KMS-11 (cell line): ENCODE data around the gene IGFBP6.

ENCODE experiments used
- H2AFZ ChIP-seq: fragments of 200-600 bp; sonication (generic); 2 replicates; pipeline ENCODE4 v1.6.1; 2016; ENCODE audit warnings: antibody characterized with exemption, mixed run types, low read depth
- H3K27ac ChIP-seq: fragments of 200-600 bp; sonication (generic); 2 replicates; pipeline ENCODE4 v1.6.1; 2016; ENCODE audit warnings: mild to moderate bottlenecking, mixed run types
- H3K27me3 ChIP-seq: fragments of 200-600 bp; sonication (generic); 2 replicates; pipeline ENCODE4 v1.6.1; 2017; ENCODE audit warnings: mild to moderate bottlenecking, low read depth, mixed run types, moderate library complexity; ENCODE audit not compliant: insufficient read depth
- H3K36me3 ChIP-seq: fragments of 200-600 bp; sonication (generic); 2 replicates; pipeline ENCODE4 v1.6.1; 2017; ENCODE audit warnings: mild to moderate bottlenecking, mixed run types; ENCODE audit not compliant: insufficient read depth
- H3K4me1 ChIP-seq: fragments of 200-600 bp; sonication (generic); 2 replicates; pipeline ENCODE4 v1.6.1; 2016; ENCODE audit warnings: mild to moderate bottlenecking, low read depth, mixed run types; ENCODE audit not compliant: poor library complexity, severe bottlenecking
- H3K4me2 ChIP-seq: fragments of 200-600 bp; sonication (generic); 2 replicates; pipeline ENCODE4 v1.7.0; 2016; ENCODE audit warnings: mild to moderate bottlenecking, mixed run types
- H3K4me3 ChIP-seq: fragments of 200-600 bp; sonication (generic); IDR thresholded peaks from 2 replicates; pipeline ENCODE4 v1.6.1; 2017; ENCODE audit warnings: low read depth, low read length, mixed read lengths; ENCODE audit not compliant: insufficient read depth
- H3K79me2 ChIP-seq: fragments of 200-600 bp; sonication (generic); 2 replicates; pipeline ENCODE4 v1.6.1; 2016; ENCODE audit warnings: low read depth, mixed run types; ENCODE audit not compliant: insufficient read depth
- H3K9ac ChIP-seq: fragments of 200-600 bp; sonication (generic); 2 replicates; pipeline ENCODE4 v1.6.1; 2016; ENCODE audit warnings: mild to moderate bottlenecking, mixed run types
- H4K20me1 ChIP-seq: fragments of 200-600 bp; sonication (generic); 2 replicates; pipeline ENCODE4 v1.6.1; 2016; ENCODE audit warnings: mild to moderate bottlenecking, mixed run types; ENCODE audit not compliant: insufficient read depth
- CTCF ChIP-seq: fragments of 200-600 bp; sonication (generic); conservative IDR thresholded peaks from 2 replicates; pipeline ENCODE4 v1.6.1; 2017; ENCODE audit warnings: low read depth, mild to moderate bottlenecking, antibody characterized with exemption, low read length, moderate library complexity, mixed read lengths

Gene IGFBP6

GRCh38 chr12:53065975-53066931 is 31.2 kb upstream of the IGFBP6 start:
- no peak overlapping the region for H2AFZ ChIP-seq
- TF ChIP-seq CTCF: peak; percentile 91
- H3K9ac ChIP-seq: no peak overlapping the region
- no peak overlapping the region for H3K4me3 ChIP-seq
- H3K27me3 ChIP-seq: no peaks in the 10 kb centered on the region; the same call in 1 of the 2 replicates
- H3K4me2 ChIP-seq: no peak overlapping the region
- H3K27ac ChIP-seq: no peak overlapping the region
- no peaks in the 10 kb centered on the region for H3K36me3 ChIP-seq
- peaks cover 6% of the 10 kb centered on the region for H3K4me1 ChIP-seq
- H3K79me2 ChIP-seq: no peaks in the 10 kb centered on the region
- H4K20me1 ChIP-seq: no peaks in the 10 kb centered on the region

- H3K4me2 ChIP-seq: no peak overlapping the region
- H2AFZ ChIP-seq: no peak overlapping the region
These were observed 30.1 kb upstream of the IGFBP6 start for GRCh38 chr12:53067074-53067992.

GRCh38 chr12:53067993-53068770 is 29.3 kb upstream of the IGFBP6 start:
- H3K27ac ChIP-seq: no peak overlapping the region
- no peaks in the 10 kb centered on the region for H3K36me3 ChIP-seq
- H3K27me3 ChIP-seq: no peaks in the 10 kb centered on the region
- TF ChIP-seq CTCF: no peak
- H3K4me3 ChIP-seq: no peak overlapping the region
- H2AFZ ChIP-seq: no peak overlapping the region
- H3K9ac ChIP-seq: no peak overlapping the region
- H3K4me1 ChIP-seq: no peaks in the 10 kb centered on the region
- H4K20me1 ChIP-seq: no peaks in the 10 kb centered on the region
- H3K79me2 ChIP-seq: no peaks in the 10 kb centered on the region
- H3K4me2 ChIP-seq: no peak overlapping the region

More at GRCh38 chr12:53067074-53067992, 30.1 kb upstream of the IGFBP6 start:
- no peaks in the 10 kb centered on the region for H3K4me1 ChIP-seq
- H3K4me3 ChIP-seq: no peak overlapping the region
- TF ChIP-seq CTCF: no peak
- no peaks in the 10 kb centered on the region for H4K20me1 ChIP-seq
- H3K27ac ChIP-seq: no peak overlapping the region
- H3K36me3 ChIP-seq: no peaks in the 10 kb centered on the region
- no peaks in the 10 kb centered on the region for H3K79me2 ChIP-seq
- H3K9ac ChIP-seq: no peak overlapping the region
- H3K27me3 ChIP-seq: no peaks in the 10 kb centered on the region
